ENCODE data around the gene SNTG2.

DNA sequence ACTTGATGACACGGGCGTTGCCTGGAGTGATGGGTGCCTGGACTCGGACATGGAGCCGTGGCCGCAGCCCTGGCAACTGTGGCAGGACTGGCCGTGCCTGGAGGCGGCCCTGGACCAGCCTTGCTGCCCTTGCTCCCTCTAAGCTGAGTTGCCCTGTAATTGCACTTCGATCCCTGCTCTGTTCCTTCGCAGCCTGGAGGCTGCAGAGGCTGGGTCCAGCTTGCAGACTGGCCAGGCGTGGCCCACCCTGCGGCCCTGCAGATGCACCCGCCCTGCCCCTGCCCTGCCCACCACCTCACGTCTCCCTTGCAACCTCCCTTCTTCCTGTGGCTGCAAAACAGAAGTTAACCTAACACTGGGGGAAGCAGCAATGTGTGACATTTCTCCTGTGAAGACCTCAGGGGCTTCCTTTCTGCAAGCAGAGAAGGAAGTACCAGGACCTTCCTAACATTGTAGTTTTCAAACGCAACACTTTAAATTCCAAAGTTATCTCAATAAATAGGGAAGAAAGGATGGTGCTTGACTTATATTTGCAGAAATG is 288.0 kb downstream of the SNTG2 start:
- TF ChIP-seq, protein P1, sequence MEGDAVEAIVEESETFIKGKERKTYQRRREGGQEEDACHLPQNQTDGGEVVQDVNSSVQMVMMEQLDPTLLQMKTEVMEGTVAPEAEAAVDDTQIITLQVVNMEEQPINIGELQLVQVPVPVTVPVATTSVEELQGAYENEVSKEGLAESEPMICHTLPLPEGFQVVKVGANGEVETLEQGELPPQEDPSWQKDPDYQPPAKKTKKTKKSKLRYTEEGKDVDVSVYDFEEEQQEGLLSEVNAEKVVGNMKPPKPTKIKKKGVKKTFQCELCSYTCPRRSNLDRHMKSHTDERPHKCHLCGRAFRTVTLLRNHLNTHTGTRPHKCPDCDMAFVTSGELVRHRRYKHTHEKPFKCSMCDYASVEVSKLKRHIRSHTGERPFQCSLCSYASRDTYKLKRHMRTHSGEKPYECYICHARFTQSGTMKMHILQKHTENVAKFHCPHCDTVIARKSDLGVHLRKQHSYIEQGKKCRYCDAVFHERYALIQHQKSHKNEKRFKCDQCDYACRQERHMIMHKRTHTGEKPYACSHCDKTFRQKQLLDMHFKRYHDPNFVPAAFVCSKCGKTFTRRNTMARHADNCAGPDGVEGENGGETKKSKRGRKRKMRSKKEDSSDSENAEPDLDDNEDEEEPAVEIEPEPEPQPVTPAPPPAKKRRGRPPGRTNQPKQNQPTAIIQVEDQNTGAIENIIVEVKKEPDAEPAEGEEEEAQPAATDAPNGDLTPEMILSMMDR (IDR thresholded peaks at IDR 0.05): no peak
- TF ChIP-seq POLR2A (IDR thresholded peaks at IDR 0.05): no peak
